Ureter (tissue), 1 donor: ENCODE results near the gene MIER3. TPM values are rescaled to one million over a fixed set of nuclear protein-coding genes. Genes with fewer than 3 reads are reported as not detected.
A peak's percentile ranks its signal among the peaks of the same experiment; 100 is the strongest.

Experiments used
- DNase-seq: peaks from one replicate; pipeline ENCODE4 v3.0.0-alpha.2; 2020; ENCODE audit warnings: low spot score
- total RNA-seq: library from RNA; stranded (reverse); gene quantifications from one replicate; pipeline ENCODE4 v1.2.4, GENCODE V29; 2023
- donor health status: DM: yes; HTN: yes; CAD: no.

MIER3 gene
- total RNA-seq, 1 donor from 2014 or later: 22.4 TPM

- no peak for DNase-seq
Observed at GRCh38 chr5:56961746-56962145, 9.8 kb upstream of the MIER3 start.

- DNase-seq: no peak
Observed at GRCh38 chr5:56959326-56959725, 7.4 kb upstream of the MIER3 start.

DNA sequence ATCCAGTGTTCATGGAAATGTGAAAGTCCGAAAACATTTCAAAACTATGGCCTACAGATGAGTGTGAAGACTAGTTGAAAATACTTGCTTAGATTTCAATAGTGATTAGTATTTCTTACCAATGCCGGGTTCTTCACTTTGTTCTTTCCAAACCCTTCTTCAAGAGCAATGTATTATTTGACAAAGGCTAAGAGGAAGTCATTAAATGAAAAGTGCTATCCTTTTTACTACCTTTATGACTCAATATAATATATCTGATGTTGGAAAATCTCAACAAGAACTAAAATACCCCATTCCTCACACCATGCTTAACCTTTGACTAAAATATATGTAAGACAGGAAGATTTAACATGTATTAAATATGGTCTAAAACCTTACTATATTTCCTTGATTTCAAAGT, 6.7 kb upstream of the MIER3 start:
- no peak for DNase-seq

DNA sequence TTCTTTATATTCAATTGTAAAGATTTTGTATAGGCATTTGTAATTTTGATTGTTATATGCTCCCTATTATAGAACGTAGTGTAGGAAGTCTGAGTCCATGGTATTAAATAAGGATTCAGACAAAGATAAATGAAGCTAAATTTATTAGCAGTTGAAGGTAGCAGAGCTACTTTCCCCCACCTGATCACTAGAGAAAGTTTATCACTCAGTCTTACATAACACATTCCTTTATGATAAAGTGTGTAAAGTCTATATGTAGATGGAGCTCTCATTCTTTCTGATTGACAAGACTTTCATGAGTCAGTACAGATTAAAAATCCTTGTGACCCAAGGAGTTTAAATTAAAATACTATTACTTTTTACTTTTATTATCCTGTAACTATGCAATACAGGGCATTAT, 2.3 kb upstream of the MIER3 start:
- no peak for DNase-seq

- DNase-seq: peak; percentile 47
Observed at GRCh38 chr5:56951126-56951945, 587 bp downstream of the MIER3 start.

DNA sequence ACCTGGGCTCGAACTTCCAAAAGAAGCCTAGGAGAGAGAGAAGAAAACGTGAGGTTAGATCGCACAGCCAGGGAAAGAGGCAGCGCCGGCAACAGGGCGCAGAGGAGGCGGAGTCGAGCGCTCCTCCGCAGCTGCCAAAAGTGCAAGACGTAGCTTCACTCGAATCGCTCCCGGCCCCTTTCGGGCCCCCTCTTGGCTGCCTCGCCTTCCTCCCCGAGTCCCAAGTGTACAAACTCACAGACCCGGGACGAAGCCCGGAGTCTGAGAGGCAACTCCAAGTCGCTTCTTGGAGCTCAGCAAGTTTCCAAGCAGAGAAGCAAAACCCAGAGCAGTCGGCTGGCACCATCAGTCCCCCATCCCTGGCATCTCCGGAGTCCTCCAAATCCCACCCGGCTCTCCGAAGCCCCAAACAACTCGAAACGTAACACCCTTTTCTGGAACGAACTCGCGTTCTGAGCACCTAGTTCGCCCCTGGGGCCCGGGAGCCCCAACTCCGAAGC, 1.2 kb downstream of the MIER3 start:
- DNase-seq: peak; percentile 63

GRCh38 chr5:56947052-56947451, 4.9 kb downstream of the MIER3 start:
- DNase-seq: no peak

- DNase-seq: no peak
Observed at GRCh38 chr5:56941981-56942380, 9.9 kb downstream of the MIER3 start.

DNA sequence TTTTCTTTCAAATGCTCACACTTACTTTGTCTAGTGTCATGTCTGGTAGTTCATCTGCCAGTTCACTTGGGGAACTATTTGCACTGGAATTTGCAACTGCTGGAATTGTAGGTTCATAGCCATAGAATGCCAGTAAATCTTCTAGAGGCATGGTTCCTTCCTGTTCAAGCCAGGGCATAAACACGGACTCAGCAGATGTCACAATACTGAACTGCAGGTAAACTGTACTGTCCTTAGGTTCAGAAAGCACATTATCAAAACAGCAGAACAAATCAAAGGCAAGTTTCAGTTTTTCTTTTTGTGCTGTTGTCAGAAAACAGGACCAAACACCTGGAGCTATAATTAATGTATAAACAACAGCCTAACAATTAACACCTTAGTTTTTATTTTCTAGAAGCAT, 13.1 kb downstream of the MIER3 start:
- DNase-seq: no peak

- no peak for DNase-seq
Observed at GRCh38 chr5:56934325-56934724, 17.6 kb downstream of the MIER3 start.

DNA sequence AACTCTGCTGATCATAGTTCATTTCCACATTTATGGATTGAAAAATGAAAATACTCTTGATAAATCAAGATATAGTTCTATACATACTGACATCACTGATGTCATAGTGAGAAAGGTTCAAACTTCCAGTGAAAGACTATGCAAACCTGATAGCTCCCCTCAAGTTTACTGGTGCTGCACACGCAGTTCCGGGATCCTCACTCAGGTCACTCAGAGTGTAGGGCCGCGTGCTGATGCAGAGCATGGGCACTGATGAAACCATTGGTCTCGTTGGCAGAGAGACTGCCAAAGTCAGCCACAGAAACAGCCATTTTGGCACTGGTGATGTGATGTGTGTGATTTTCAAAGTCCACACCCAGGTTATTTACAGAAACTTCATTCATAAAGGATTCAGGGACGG, 29.0 kb downstream of the MIER3 start:
- no peak for DNase-seq

- no peak for DNase-seq
Observed at GRCh38 chr5:56919942-56920662, 31.8 kb downstream of the MIER3 start.

DNA sequence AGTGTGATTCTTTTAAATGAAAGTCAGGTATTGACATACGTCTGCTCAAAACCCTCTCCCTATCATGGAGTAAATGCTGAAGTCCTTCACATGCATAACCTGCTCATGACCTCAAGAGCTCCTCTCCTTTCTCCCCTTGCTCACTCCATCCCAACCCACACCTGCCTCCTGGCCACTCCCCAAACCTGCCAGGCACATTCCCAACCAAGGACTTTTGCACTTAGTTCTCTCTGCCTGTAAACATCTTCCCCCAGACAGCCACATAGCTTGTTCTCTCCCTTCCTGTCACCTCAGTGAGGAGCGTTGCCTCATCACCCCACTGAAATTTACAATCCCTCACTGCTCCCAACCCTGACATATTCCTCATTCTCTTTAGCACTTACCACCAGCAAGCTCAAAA, 33.9 kb downstream of the MIER3 start:
- no peak for DNase-seq

- no peak for DNase-seq
Observed at GRCh38 chr5:56917534-56917933, 34.4 kb downstream of the MIER3 start.

DNA sequence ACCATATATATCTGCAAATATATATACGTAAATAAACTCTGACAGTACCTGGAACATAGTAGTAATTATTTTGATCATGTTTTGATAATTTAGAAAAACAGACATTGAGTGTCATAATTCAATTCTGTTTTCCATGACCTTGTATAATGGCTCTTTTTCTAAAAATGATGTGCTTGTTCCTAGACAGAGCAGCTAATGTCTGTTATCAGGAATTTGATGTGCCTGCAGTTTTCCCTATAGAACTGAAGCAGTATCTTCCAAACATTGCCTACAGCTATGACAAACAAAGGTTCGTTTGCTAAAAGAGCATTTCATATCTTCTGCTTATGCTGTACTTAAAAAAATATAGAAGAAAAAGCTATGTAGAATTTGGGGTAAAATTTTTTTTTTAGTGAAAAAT, 37.2 kb downstream of the MIER3 start:
- DNase-seq: no peak

DNA sequence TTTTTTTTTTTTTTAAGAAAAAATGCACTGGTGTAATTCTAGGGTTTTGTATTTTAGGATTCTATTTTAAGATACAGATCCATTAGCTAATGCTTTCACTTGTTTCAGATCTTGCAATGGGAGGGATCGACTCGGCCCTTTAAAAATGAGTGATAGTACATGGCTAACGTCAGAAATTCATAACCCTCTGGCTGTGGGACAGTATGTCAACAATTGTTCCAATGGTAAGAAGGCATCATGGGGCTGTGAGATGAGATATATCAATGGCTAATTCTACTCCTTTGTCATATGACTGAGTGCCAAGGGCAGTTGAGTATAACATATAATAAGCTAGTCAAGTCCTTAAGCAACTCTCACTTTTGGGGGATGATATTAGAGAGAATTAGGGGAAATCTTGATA, 38.2 kb downstream of the MIER3 start:
- no peak for DNase-seq

GRCh38 chr5:56910210-56910965, 41.5 kb downstream of the MIER3 start:
- DNase-seq: peak; percentile 55

DNA sequence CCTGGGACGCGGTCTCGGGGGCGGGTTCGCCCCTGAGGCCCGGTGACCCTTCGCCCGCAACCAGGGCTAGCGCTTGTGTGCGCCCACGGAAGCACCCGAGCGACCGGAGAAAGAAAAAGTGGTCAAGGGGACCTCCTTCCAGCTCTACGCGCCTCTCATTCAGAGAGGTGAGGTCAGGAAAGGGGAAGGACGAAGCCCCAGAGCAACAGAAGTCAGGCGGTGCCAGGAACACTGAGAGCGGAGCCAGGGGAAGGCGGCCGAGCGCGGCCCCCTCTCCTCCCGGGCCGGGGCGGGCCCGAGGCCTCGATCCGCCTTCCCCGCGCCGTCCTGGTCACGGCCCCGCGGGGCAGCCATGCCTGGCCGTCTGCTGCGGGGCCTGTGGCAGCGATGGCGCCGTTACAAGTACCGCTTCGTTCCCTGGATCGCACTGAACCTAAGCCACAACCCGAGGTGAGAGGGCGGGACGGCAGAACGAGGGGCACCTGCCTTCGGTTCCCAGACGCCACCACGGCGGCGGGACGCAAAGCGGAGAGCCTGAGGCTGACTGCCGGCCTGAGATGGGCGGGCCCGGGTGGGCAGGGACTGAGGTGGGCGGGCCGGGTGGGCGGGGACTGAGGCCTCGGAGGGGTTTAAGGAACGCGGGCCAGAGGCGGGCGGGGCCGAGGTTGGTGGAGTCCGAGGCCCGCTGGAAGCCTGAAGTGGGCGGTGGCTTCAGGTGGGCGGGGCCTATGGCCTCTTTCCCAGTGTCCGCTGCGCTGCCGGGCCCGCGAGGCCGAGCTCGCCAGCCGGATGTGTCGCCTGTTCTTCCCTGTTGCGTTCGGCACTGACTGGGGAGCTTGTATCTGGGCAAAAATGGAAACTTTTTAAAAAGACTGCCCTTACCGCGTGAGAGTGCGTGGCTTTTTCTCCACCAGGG, 42.4 kb downstream of the MIER3 start, which contains the start of gene SETD9:
SETD9 (plus strand) TSS at position 303 of the 916 bp plus-strand sequence; CDS start at position 353, 50 bp downstream.
- peak; percentile 98 for DNase-seq

GRCh38 chr5:56908942-56909293, 43.0 kb downstream of the MIER3 start:
- no peak for DNase-seq

- peak; percentile 47 for DNase-seq
Observed at GRCh38 chr5:56900858-56901578, 50.9 kb downstream of the MIER3 start.

GRCh38 chr5:56900395-56900794, 51.5 kb downstream of the MIER3 start:
- DNase-seq: no peak
